Measurements from ENCODE around the gene ACTL7B.
"Not testable (repeated sequence)": the region's sequence is repeated elsewhere in the genome, so short reads cannot be mapped to it uniquely, and the experiment has no call there.

Gene ACTL7B

GRCh38 chr9:108842610-108843295 lies 13.0 kb downstream of the ACTL7B start:
- Mint-ChIP-seq H3K27me3 (no peaks in the 10 kb centered on the region), H3K4me3 (peak overlapping the region; percentile 79 to 82), H3K27ac (peak overlapping the region; percentile 88), H3K36me3 (peaks cover 0 to 3% of the 10 kb centered on the region in 2 donors), H3K9me3 (no peaks in the 10 kb centered on the region), H3K4me1 (peaks cover 10 to 22% of the 10 kb centered on the region in 2 donors)
- ATAC-seq (replicated peaks), result peak; percentile 67 to 76
- DNase-seq, result peak; percentile 27

- H3K36me3 Mint-ChIP-seq; H3K4me3 Mint-ChIP-seq; H3K27ac Mint-ChIP-seq; ATAC-seq (replicated peaks); DNase-seq; H3K27me3 Mint-ChIP-seq; H3K9me3 Mint-ChIP-seq: not testable (repeated sequence)
- H3K4me1 Mint-ChIP-seq, result peaks cover 25 to 36% of the 10 kb centered on the region in 2 donors
These were observed 16.2 kb downstream of the ACTL7B start for GRCh38 chr9:108839561-108839960.

- DNase-seq, result no peak
- no peaks in the 10 kb centered on the region for H3K27me3 Mint-ChIP-seq
- peaks cover 26 to 35% of the 10 kb centered on the region in 2 donors for H3K4me1 Mint-ChIP-seq
- no peak overlapping the region for H3K27ac Mint-ChIP-seq
- no peak overlapping the region for H3K4me3 Mint-ChIP-seq
- no peak for ATAC-seq (replicated peaks)
- peaks cover 1 to 3% of the 10 kb centered on the region in 2 donors for H3K36me3 Mint-ChIP-seq
- no peaks in the 10 kb centered on the region for H3K9me3 Mint-ChIP-seq
These were observed 17.8 kb downstream of the ACTL7B start for GRCh38 chr9:108838017-108838416.

- ATAC-seq (replicated peaks) (no peak), DNase-seq (no peak)
- H3K27me3 Mint-ChIP-seq, result no peaks in the 10 kb centered on the region
- H3K9me3 Mint-ChIP-seq, result no peaks in the 10 kb centered on the region
- H3K4me3 Mint-ChIP-seq, result no peak overlapping the region
- peak overlapping the region; percentile 2 for H3K27ac Mint-ChIP-seq
- peaks cover 21 to 30% of the 10 kb centered on the region in 2 donors for H3K4me1 Mint-ChIP-seq
- H3K36me3 Mint-ChIP-seq, result peaks cover 3% of the 10 kb centered on the region in 2 donors
These were observed 18.3 kb downstream of the ACTL7B start for GRCh38 chr9:108837530-108837929.

GRCh38 chr9:108836781-108837180 lies 19.0 kb downstream of the ACTL7B start:
- ATAC-seq (replicated peaks), result no peak
- Mint-ChIP-seq H3K27ac (no peak overlapping the region), H3K36me3 (peaks cover 3% of the 10 kb centered on the region in 2 donors), H3K27me3 (no peaks in the 10 kb centered on the region), H3K4me1 (peaks cover 18 to 25% of the 10 kb centered on the region in 2 donors), H3K9me3 (no peaks in the 10 kb centered on the region), H3K4me3 (no peak overlapping the region)
- no peak for DNase-seq

- peaks cover 3% of the 10 kb centered on the region in 2 donors for H3K36me3 Mint-ChIP-seq
- no peak overlapping the region for H3K27ac Mint-ChIP-seq
- DNase-seq, result no peak
- peak; percentile 31 to 61 for ATAC-seq (replicated peaks)
- no peak overlapping the region for H3K4me3 Mint-ChIP-seq
- H3K4me1 Mint-ChIP-seq, result peaks cover 17 to 25% of the 10 kb centered on the region in 2 donors
- no peaks in the 10 kb centered on the region for H3K27me3 Mint-ChIP-seq
- no peaks in the 10 kb centered on the region for H3K9me3 Mint-ChIP-seq
These were observed 19.5 kb downstream of the ACTL7B start for GRCh38 chr9:108836319-108836718.

- peaks cover 3% of the 10 kb centered on the region in 2 donors for H3K36me3 Mint-ChIP-seq
- H3K9me3 Mint-ChIP-seq, result no peaks in the 10 kb centered on the region
- no peak for DNase-seq
- H3K4me1 Mint-ChIP-seq, result peaks cover 17 to 25% of the 10 kb centered on the region in 2 donors
- no peak for ATAC-seq (replicated peaks)
- H3K27me3 Mint-ChIP-seq, result no peaks in the 10 kb centered on the region
- no peak overlapping the region for H3K4me3 Mint-ChIP-seq
- no peak overlapping the region for H3K27ac Mint-ChIP-seq
These were observed 20.0 kb downstream of the ACTL7B start for GRCh38 chr9:108835831-108836230.

- no peak overlapping the region for H3K27ac Mint-ChIP-seq
- no peaks in the 10 kb centered on the region for H3K9me3 Mint-ChIP-seq
- no peaks in the 10 kb centered on the region for H3K27me3 Mint-ChIP-seq
- peaks cover 20 to 25% of the 10 kb centered on the region in 2 donors for H3K4me1 Mint-ChIP-seq
- ATAC-seq (replicated peaks), result peak; percentile 56 to 69
- no peak for DNase-seq
- peaks cover 3% of the 10 kb centered on the region in 2 donors for H3K36me3 Mint-ChIP-seq
- no peak overlapping the region for H3K4me3 Mint-ChIP-seq
These were observed 20.7 kb downstream of the ACTL7B start for GRCh38 chr9:108834959-108835665.

GRCh38 chr9:108832179-108832500 lies 23.6 kb downstream of the ACTL7B start:
- Mint-ChIP-seq H3K36me3 (peaks cover 0 to 3% of the 10 kb centered on the region in 2 donors), H3K9me3 (no peaks in the 10 kb centered on the region), H3K4me1 (peaks cover 20% of the 10 kb centered on the region in 2 donors), H3K4me3 (no peak overlapping the region), H3K27ac (no peak overlapping the region), H3K27me3 (no peaks in the 10 kb centered on the region)
- ATAC-seq (replicated peaks) (no peak), DNase-seq (no peak)

- no peak overlapping the region for H3K4me3 Mint-ChIP-seq
- DNase-seq (no peak), ATAC-seq (replicated peaks) (no peak)
- H3K9me3 Mint-ChIP-seq, result no peaks in the 10 kb centered on the region
- H3K4me1 Mint-ChIP-seq, result peaks cover 19 to 20% of the 10 kb centered on the region in 2 donors
- H3K27ac Mint-ChIP-seq, result no peak overlapping the region
- no peaks in the 10 kb centered on the region for H3K27me3 Mint-ChIP-seq
- H3K36me3 Mint-ChIP-seq, result peaks cover 0 to 3% of the 10 kb centered on the region in 2 donors
These were observed 24.1 kb downstream of the ACTL7B start for GRCh38 chr9:108831496-108832178.

GRCh38 chr9:108830272-108830671 lies 25.5 kb downstream of the ACTL7B start:
- no peak for DNase-seq
- ATAC-seq (replicated peaks), result no peak
- Mint-ChIP-seq H3K4me3 (no peak overlapping the region), H3K4me1 (peaks cover 9 to 11% of the 10 kb centered on the region in 2 donors), H3K9me3 (no peaks in the 10 kb centered on the region), H3K27me3 (no peaks in the 10 kb centered on the region), H3K27ac (no peak overlapping the region), H3K36me3 (peaks cover 0 to 3% of the 10 kb centered on the region in 2 donors)

- peaks cover 12 to 29% of the 10 kb centered on the region in 2 donors for H3K36me3 Mint-ChIP-seq
- no peak overlapping the region for H3K4me3 Mint-ChIP-seq
- DNase-seq, result no peak
- peaks cover 19 to 24% of the 10 kb centered on the region in 2 donors for H3K9me3 Mint-ChIP-seq
- H3K27ac Mint-ChIP-seq, result no peak overlapping the region
- no peak for ATAC-seq (replicated peaks)
- H3K4me1 Mint-ChIP-seq, result peaks cover 5 to 21% of the 10 kb centered on the region in 2 donors
- H3K27me3 Mint-ChIP-seq, result no peaks in the 10 kb centered on the region
These were observed 32.0 kb downstream of the ACTL7B start for GRCh38 chr9:108823829-108824228.

- ATAC-seq (replicated peaks), result peak; percentile 76 to 82
- no peaks in the 10 kb centered on the region for H3K36me3 Mint-ChIP-seq
- DNase-seq, result no peak
- H3K27me3 Mint-ChIP-seq, result peaks cover 0 to 3% of the 10 kb centered on the region in 2 donors
- H3K9me3 Mint-ChIP-seq, result peaks cover 0 to 3% of the 10 kb centered on the region in 2 donors
- peaks cover 24 to 46% of the 10 kb centered on the region in 2 donors for H3K4me1 Mint-ChIP-seq
- H3K27ac Mint-ChIP-seq, result peak overlapping the region; percentile 25
- peak overlapping the region; percentile 42 to 47 for H3K4me3 Mint-ChIP-seq
These were observed 39.7 kb downstream of the ACTL7B start for GRCh38 chr9:108816037-108816436.

- Mint-ChIP-seq H3K4me3 (no peak overlapping the region), H3K27me3 (peaks cover 0 to 3% of the 10 kb centered on the region in 2 donors), H3K27ac (no peak overlapping the region), H3K36me3 (no peaks in the 10 kb centered on the region), H3K4me1 (peaks cover 22 to 37% of the 10 kb centered on the region in 2 donors), H3K9me3 (peaks cover 0 to 3% of the 10 kb centered on the region in 2 donors)
- DNase-seq (no peak), ATAC-seq (replicated peaks) (no peak)
These were observed 40.6 kb downstream of the ACTL7B start for GRCh38 chr9:108815156-108815555.

Measured in stimulated activated naive B cell treated with anti-CD40 and anti-IgM and Interleukin-4, amounts not matched to agents 10 μg/mL and 1 μg/mL and 100 μg/mL, for 72 hours (primary cell).